ENCODE data around the gene PRKACA. TPM values are rescaled to one million over a fixed set of nuclear protein-coding genes. Genes with fewer than 3 reads are reported as not detected.

The PRKACA gene
- total and polyA plus RNA-seq, 7 donors = 33.6 to 59.1 (median 36.6) TPM

DNA sequence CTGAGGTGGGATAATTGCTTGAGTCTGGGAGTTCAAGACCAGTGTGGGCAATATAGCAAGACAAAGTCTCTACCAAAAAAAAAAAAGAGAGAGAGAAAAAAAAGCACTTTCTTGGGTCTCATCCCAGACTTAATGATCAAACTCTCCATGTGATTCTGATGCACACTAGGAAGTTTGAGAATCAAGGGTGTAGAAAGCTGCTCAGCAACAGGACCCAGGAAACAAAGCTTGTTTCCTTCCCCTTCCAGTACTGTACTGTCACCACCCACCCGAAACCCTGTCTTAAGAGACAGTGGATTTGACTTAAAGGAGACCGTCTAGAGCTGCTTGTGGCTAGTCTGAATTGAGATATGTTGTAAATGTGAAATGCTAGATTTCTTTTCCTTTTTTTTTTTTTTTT lies 39.2 kb downstream of the PRKACA start:
- intact Hi-C loops (cut with DNase I) = no loop called here
- no peaks in the 10 kb centered on the region for H3K27me3 ChIP-seq
- 43 to 49% methylated on average over 2 of the region's 2 CpGs for WGBS, 2 donors
- H3K9me3 ChIP-seq = no peaks in the 10 kb centered on the region
- no peak overlapping the region for H3K27ac ChIP-seq
- H3K4me3 ChIP-seq = no peak overlapping the region
- peaks cover 0 to 43% (median 38%) of the 10 kb centered on the region in 4 donors for H3K4me1 ChIP-seq
- peak in 1 of 4 donors; percentile 11 for TF ChIP-seq POLR2AphosphoS5 (IDR thresholded peaks at IDR 0.05)
- no peak for TF ChIP-seq POLR2A (IDR thresholded peaks at IDR 0.05)
- H3K36me3 ChIP-seq = no peaks in the 10 kb centered on the region
- no peak for DNase-seq

DNA sequence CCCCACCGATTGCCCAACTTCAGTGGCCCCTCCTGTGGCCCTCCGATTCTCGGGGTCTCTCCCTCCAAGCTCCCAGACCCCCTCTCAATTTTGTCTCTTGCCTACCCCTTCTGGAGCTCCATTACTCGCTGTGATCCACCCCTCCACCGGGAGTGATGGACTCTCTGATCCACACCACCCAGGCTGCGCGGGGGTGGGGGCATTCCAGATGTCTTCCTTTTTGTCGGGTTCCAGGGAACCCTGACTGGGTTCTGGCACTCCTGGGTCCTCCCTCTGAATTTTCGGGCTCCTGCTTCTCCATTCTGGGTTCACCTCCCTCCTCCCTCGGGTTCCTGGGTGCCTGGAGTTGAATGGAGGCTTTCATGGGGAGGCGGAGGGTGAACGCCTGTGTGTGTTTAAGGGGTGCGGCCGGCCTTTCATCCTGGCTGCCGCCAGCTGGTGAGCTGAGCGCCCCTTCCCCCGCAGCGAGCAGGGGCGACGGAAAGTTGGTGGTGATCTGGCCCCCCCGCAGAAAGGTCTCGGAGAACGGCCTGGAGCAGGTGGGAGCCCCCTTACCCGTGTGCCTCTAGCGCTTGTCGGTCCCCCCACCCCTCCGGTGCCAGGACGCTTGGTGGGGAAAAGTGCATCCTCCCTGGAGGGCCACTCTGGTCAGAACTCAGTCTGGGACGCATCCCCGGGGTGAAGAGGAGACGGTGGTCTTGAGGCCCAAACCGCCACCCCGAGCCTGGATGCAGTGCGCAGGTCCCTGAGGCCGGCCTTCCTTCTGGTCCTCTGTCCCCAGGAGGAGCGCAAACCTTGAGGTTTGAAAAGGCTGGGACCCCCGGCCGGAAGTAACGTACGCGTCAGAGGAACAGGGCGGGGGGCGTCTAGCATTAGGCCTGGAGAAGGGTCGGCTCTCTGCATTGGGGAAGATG lies 43.4 kb downstream of the PRKACA start:
- no peak for TF ChIP-seq POLR2A (IDR thresholded peaks at IDR 0.05)
- no peak for TF ChIP-seq POLR2AphosphoS5 (IDR thresholded peaks at IDR 0.05)
- no peak for TF ChIP-seq EP300 (IDR thresholded peaks at IDR 0.05)
- TF ChIP-seq, protein P1, sequence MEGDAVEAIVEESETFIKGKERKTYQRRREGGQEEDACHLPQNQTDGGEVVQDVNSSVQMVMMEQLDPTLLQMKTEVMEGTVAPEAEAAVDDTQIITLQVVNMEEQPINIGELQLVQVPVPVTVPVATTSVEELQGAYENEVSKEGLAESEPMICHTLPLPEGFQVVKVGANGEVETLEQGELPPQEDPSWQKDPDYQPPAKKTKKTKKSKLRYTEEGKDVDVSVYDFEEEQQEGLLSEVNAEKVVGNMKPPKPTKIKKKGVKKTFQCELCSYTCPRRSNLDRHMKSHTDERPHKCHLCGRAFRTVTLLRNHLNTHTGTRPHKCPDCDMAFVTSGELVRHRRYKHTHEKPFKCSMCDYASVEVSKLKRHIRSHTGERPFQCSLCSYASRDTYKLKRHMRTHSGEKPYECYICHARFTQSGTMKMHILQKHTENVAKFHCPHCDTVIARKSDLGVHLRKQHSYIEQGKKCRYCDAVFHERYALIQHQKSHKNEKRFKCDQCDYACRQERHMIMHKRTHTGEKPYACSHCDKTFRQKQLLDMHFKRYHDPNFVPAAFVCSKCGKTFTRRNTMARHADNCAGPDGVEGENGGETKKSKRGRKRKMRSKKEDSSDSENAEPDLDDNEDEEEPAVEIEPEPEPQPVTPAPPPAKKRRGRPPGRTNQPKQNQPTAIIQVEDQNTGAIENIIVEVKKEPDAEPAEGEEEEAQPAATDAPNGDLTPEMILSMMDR (IDR thresholded peaks at IDR 0.05) = no peak
- intact Hi-C loops (cut with DNase I) = loop anchor here (1.0 to 2.0 kb wide), 4 partner anchors 39 to 194 kb away; partner anchors contain the start of genes ASF1B and RFX1
- Histone ChIP-seq H3K36me3 (no peaks in the 10 kb centered on the region), H3K27ac (peak overlapping the region; percentile 87 to 93 (median 91)), H3K4me1 (peaks cover 0 to 41% (median 38%) of the 10 kb centered on the region in 4 donors), H3K9me3 (no peaks in the 10 kb centered on the region), H3K4me3 (peak overlapping the region; percentile 42 to 77 (median 62)), H3K27me3 (no peaks in the 10 kb centered on the region)
- peak; percentile 77 for DNase-seq
- 1 to 2% methylated on average over 44 of the region's 44 CpGs for WGBS, 2 donors

DNA sequence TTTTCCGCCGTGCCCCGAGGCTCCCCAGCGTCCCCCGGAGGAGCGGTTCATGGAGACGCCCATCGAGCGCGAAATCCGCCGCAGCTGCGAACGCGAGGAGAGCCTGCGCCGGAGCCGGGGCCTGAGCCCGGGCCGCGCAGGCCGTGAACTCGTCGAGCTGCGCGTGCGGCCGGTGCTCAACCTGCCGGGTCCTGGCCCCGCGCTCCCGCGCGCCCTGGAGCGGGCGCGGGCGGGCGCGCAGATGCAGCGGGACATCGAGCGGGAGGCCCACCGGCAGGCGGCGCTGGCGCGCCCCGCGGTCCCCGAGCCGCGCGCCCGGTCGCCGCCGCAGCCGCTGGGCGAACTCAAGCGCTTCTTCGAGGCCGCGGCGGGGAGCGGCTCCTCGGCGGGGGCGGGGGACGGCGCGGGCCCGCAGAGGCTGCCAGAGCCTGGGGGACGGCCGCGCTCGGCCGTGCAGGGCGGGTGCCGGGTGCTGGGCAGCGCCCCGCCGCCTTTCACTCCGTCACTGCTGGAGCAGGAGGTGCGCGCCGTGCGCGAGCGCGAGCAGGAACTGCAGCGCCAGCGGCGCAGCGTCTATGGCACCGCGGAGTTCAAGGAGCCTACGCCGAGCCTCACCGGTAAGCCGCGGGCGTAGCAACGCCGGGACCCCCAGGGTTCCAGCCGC lies 44.2 kb downstream of the PRKACA start:
- H3K4me1 ChIP-seq = peaks cover 0 to 41% (median 38%) of the 10 kb centered on the region in 4 donors
- H3K27me3 ChIP-seq = no peaks in the 10 kb centered on the region
- intact Hi-C loops (cut with DNase I) = loop anchor here (1.0 to 2.0 kb wide), 3 partner anchors 39 to 193 kb away; partner anchors contain the start of gene RFX1
- peak overlapping the region; percentile 42 to 77 (median 62) for H3K4me3 ChIP-seq
- 0 to 1% methylated on average over 106 of the region's 106 CpGs for WGBS, 2 donors
- no peaks in the 10 kb centered on the region for H3K9me3 ChIP-seq
- H3K36me3 ChIP-seq = no peaks in the 10 kb centered on the region
- TF ChIP-seq EP300 (IDR thresholded peaks at IDR 0.05) = no peak
- TF ChIP-seq POLR2A (IDR thresholded peaks at IDR 0.05) = no peak
- peak; percentile 28 to 78 (median 54) for TF ChIP-seq POLR2AphosphoS5 (IDR thresholded peaks at IDR 0.05)
- TF ChIP-seq, protein P1 (IDR thresholded peaks at IDR 0.05) = peak in 1 of 4 experiments; percentile 41
- peak; percentile 82 for DNase-seq
- peak overlapping the region; percentile 87 to 93 (median 91) for H3K27ac ChIP-seq

DNA sequence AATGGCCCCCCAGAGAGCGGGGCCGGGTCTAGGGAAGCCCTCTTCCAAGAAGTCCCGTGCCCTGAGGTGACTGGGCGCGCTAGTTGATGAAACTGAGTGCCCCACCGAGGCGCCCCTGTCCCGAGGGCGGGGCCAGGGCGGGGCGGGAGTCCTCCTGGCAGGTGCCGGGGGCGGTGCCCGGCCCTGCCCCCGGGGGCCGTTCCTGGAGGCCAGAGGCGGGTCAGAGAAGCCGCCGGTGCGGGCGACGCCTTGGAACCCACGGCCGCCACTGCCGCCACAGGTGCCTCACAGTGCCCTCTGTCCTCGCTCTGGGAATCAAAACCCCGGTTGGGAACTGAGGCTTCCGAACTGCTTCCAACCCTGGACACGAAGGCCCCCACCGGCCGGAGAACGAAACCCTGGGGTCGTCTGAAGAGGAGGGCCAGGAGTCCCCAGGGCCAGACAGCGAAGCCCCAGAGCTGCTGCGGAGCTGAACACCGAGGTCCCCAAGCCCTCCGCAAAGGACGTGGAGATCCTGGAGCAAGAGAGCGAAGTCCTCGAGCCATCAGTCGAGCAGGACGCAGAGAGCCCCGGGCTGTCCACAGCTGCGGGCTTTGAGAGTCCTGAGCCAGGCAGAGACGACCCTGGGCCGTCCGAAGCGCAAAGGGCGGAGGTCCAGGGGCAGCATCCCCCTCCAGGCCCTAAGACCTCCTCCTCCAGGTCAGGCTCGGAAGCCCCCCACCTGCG lies 44.9 kb downstream of the PRKACA start, which contains the start of gene MISP3:
Gene MISP3 (plus strand): TSS at position 252 of the 726 bp plus-strand sequence. CDS start 524 bp downstream, outside the sequence.
- Histone ChIP-seq H3K27ac (peak within 1 kb of the TSS; percentile 87 to 93 (median 91)), H3K36me3 (no peaks in the 10 kb centered on the region), H3K4me3 (peak within 1 kb of the TSS; percentile 42 to 77 (median 62)), H3K27me3 (no peaks in the 10 kb centered on the region), H3K4me1 (peaks cover 0 to 41% (median 38%) of the 10 kb centered on the region in 4 donors), H3K9me3 (no peaks in the 10 kb centered on the region)
- intact Hi-C loops (cut with DNase I) = loop anchor here (1.0 to 2.0 kb wide), 3 partner anchors 40 to 192 kb away; partner anchors contain the start of gene RFX1
- whole genome bisulfite sequencing, 2 donors = 1% methylated on average over 51 of the region's 51 CpGs
- DNase-seq = peak; percentile 75
- TF ChIP-seq POLR2A (IDR thresholded peaks at IDR 0.05) (peak in 1 of 2 donors; percentile 34), POLR2AphosphoS5 (IDR thresholded peaks at IDR 0.05) (no peak)
